Stomach (tissue), 9 donors: ENCODE data around the gene SLFN12L. TPM values are rescaled to one million over a fixed set of nuclear protein-coding genes. Genes with fewer than 3 reads are reported as not detected.

Source experiments
- DNase-seq, 2 donors: peaks; one replicate each; pipeline versions ENCODE4 v3.0.0 to v3.0.0-alpha.2; 2013 to 2019
- H3K27ac ChIP-seq, 5 donors: fragments of 200-600 bp in 4 of 5; sonication (generic) in 4 of 5; one replicate each; pipeline ENCODE4 v1.5.1; 2013 to 2019; ENCODE audit warnings: mild to moderate bottlenecking in 1 of 5, moderate library complexity in 1 of 5
- H3K27me3 ChIP-seq, 3 donors: fragments of 200-600 bp; sonication (generic); one replicate each; pipeline ENCODE4 v1.5.1; 2017 to 2019; ENCODE audit warnings: mixed run types in 1 of 3
- H3K36me3 ChIP-seq, 4 donors: fragments of 200-600 bp; sonication (generic); 1 replicate in 3 of 4; 2 replicates in 1 of 4; pipeline ENCODE4 v1.5.1; 2016 to 2019
- H3K4me1 ChIP-seq, 4 donors: fragments of 200-600 bp; sonication (generic); one replicate each; pipeline ENCODE4 v1.5.1; 2016 to 2019
- H3K4me3 ChIP-seq, 4 donors: fragments of 200-600 bp; sonication (generic) in 3 of 4; one replicate each; pipeline ENCODE4 v1.5.1; 2016 to 2019; ENCODE audit warnings: mild to moderate bottlenecking in 1 of 4
- H3K9me3 ChIP-seq, 4 donors: fragments of 200-600 bp; sonication (generic); one replicate each; pipeline ENCODE4 v1.5.1; 2016 to 2019
- CTCF ChIP-seq, 7 experiments: fragments of 450-650 bp in 4 of 7; fragments of 200-600 bp in 3 of 7; sonication (generic) in 3 of 7; IDR thresholded peaks; one replicate each; pipeline ENCODE4 v1.5.1; 2016 to 2019; ENCODE audit warnings: antibody characterized with exemption in 7 of 7, control low read depth in 2 of 7, mild to moderate bottlenecking in 1 of 7
- EP300 ChIP-seq: sonication (generic); formaldehyde crosslinking; IDR thresholded peaks from one replicate; pipeline ENCODE4 v1.6.1; 2017; ENCODE audit warnings: antibody characterized with exemption
- POLR2A ChIP-seq, 4 donors: fragments of 450-650 bp; IDR thresholded peaks; one replicate each; pipeline ENCODE4 v1.6.1; 2016; ENCODE audit warnings: antibody characterized with exemption in 4 of 4, control low read depth in 2 of 4, mild to moderate bottlenecking in 1 of 4, moderate library complexity in 1 of 4
- POLR2AphosphoS5 ChIP-seq, 3 donors: sonication (generic); formaldehyde crosslinking; IDR thresholded peaks; one replicate each; pipeline ENCODE4 v1.6.1; 2016; ENCODE audit warnings: antibody characterized with exemption in 3 of 3
- WGBS, 5 donors: extraction: QIAGEN DNeasy Blood & Tissue Kit in 3 of 5; methylation state at CpG; one replicate each; pipeline versions ENCODE4 v1.1.5 to v1.1.7; 2013 to 2018; 5-methylcytosine and 5-hydroxymethylcytosine counted together
- intact Hi-C: fragments of 100-400 bp; cut with DNase I; formaldehyde crosslinking; loops from one replicate; pipeline ENCODE4 v1.15.1; 2023; ENCODE audit warnings: low total_unique reads
- polyA plus RNA-seq, 3 donors: library from polyadenylated mRNA; stranded (reverse); fragments of 200-250 nt; gene quantifications; one replicate each; pipeline ENCODE4 v1.2.3, GENCODE V29; 2013
- small RNA-seq, 4 donors: library from RNA; depleted of rRNA; stranded (forward); fragments of <200 nt; gene quantifications; one replicate each; pipeline ENCODE3, GENCODE V24; 2016
- total RNA-seq, 5 donors: library from RNA; depleted of rRNA; stranded (reverse); fragments of >200 nt; gene quantifications; one replicate each; pipeline versions ENCODE4 v1.1.0 to v1.2.3, GENCODE V29; 2014 to 2016
- donor health status: healthy with polysubstance abuse.
- donor health status: Bipolar disorder and iron deficiency.
- donor health status: healthy.

SLFN12L gene
- total and polyA plus RNA-seq, 8 donors: 0.15 to 7.0 (median 1.7) TPM; not detected in 1

GRCh38 chr17:35429702-35430101 is 107.8 kb downstream of the SLFN12L start:
- Histone ChIP-seq H3K4me3 (no peak overlapping the region), H3K27ac (no peak overlapping the region), H3K4me1 (peaks cover 10 to 26% (median 21%) of the 10 kb centered on the region in 4 donors), H3K9me3 (no peaks in the 10 kb centered on the region), H3K27me3 (no peaks in the 10 kb centered on the region), H3K36me3 (no peaks in the 10 kb centered on the region)
- no peak for DNase-seq
- WGBS, 5 donors: 86 to 98% (median 94%) methylated on average over 2 of the region's 2 CpGs
- intact Hi-C loops: no loop called here
- TF ChIP-seq POLR2A (IDR thresholded peaks at IDR 0.05): no peak

- H3K27me3 ChIP-seq: no peaks in the 10 kb centered on the region
- no peaks in the 10 kb centered on the region for H3K9me3 ChIP-seq
- TF ChIP-seq POLR2A (IDR thresholded peaks at IDR 0.05): no peak
- TF ChIP-seq CTCF (IDR thresholded peaks at IDR 0.05): no peak
- TF ChIP-seq POLR2AphosphoS5 (IDR thresholded peaks at IDR 0.05): no peak
- TF ChIP-seq EP300: no peak
- DNase-seq: no peak
- 76 to 92% (median 83%) methylated on average over 2 of the region's 2 CpGs for WGBS, 5 donors
- H3K4me1 ChIP-seq: peaks cover 1 to 15% (median 12%) of the 10 kb centered on the region in 4 donors
- no peak overlapping the region for H3K27ac ChIP-seq
- H3K36me3 ChIP-seq: no peaks in the 10 kb centered on the region
- intact Hi-C loops: no loop called here
- no peak overlapping the region for H3K4me3 ChIP-seq
Measured at GRCh38 chr17:35428229-35428628, 109.2 kb downstream of the SLFN12L start.

- WGBS, 5 donors: 84 to 93% (median 88%) methylated on average over 4 of the region's 4 CpGs
- H3K4me1 ChIP-seq: no peaks in the 10 kb centered on the region
- no peaks in the 10 kb centered on the region for H3K9me3 ChIP-seq
- DNase-seq: no peak
- intact Hi-C loops: no loop called here
- no peak overlapping the region for H3K4me3 ChIP-seq
- peaks cover 0 to 34% (median 18%) of the 10 kb centered on the region in 4 donors for H3K36me3 ChIP-seq
- TF ChIP-seq CTCF (IDR thresholded peaks at IDR 0.05): no peak
- TF ChIP-seq POLR2AphosphoS5 (IDR thresholded peaks at IDR 0.05): no peak
- TF ChIP-seq POLR2A (IDR thresholded peaks at IDR 0.05): no peak
- no peak for TF ChIP-seq EP300
- no peaks in the 10 kb centered on the region for H3K27me3 ChIP-seq
- H3K27ac ChIP-seq: no peak overlapping the region
Measured at GRCh38 chr17:35423761-35424160, 113.7 kb downstream of the SLFN12L start.

Small RNAs within 50 kb of the gene (small RNA-seq; reads per million reads assigned to genes)
- 0 reads per million in 4 donors for gene AC015911.1
- gene SNORD7: 157 to 218 (median 183) reads per million in 4 donors

Other genes starting within 250 kb of the SLFN12L start
- gene SLFN11, start 164.1 kb downstream of the SLFN12L start, total RNA-seq: 10 to 100 TPM in 2 of 5 donors, 1 to 10 TPM in 2, under 1 TPM in 1; 0.89 to 38.5 (median 7.2) TPM
- gene SLFN11, start 164.1 kb downstream of the SLFN12L start, polyA plus RNA-seq: 1 to 10 TPM; 2.4 to 7.8 (median 4.9) TPM
- gene SLFN12, start 105.2 kb downstream of the SLFN12L start, total RNA-seq: 100 to 1,000 TPM in 1 of 5 donors, 10 to 100 TPM in 2, 1 to 10 TPM in 2; 1.3 to 182 (median 14.3) TPM
- gene SLFN12, start 105.2 kb downstream of the SLFN12L start, polyA plus RNA-seq: 1 to 10 TPM in 2 of 3 donors, under 1 TPM in 1; 0.85 to 3.1 (median 2.9) TPM
- gene SLFN13, start 88.9 kb downstream of the SLFN12L start, total RNA-seq: 10 to 100 TPM in 2 of 5 donors, 1 to 10 TPM in 2, under 1 TPM in 1; 0.87 to 25.0 (median 7.5) TPM
- gene SLFN13, start 88.9 kb downstream of the SLFN12L start, polyA plus RNA-seq: 1 to 10 TPM; 1.8 to 2.4 (median 2.1) TPM
- gene SLFN14, start 23.1 kb upstream of the SLFN12L start, total RNA-seq: not detected
- not detected for gene SLFN14, start 23.1 kb upstream of the SLFN12L start, polyA plus RNA-seq
- gene PEX12, start 40.9 kb upstream of the SLFN12L start, total RNA-seq: 1 to 10 TPM in 3 of 5 donors, under 1 TPM in 1, not detected in 1; 0.58 to 3.2 (median 2.5) TPM
- gene PEX12, start 40.9 kb upstream of the SLFN12L start, polyA plus RNA-seq: 1 to 10 TPM in 2 of 3 donors, under 1 TPM in 1; 0.76 to 3.1 (median 1.4) TPM
- 100 to 1,000 TPM in 1 of 5 donors, 10 to 100 TPM in 4; 45.5 to 171 (median 71.0) TPM for gene AP2B1, start 49.6 kb upstream of the SLFN12L start, total RNA-seq
- gene AP2B1, start 49.6 kb upstream of the SLFN12L start, polyA plus RNA-seq: 10 to 100 TPM; 21.6 to 34.1 (median 32.1) TPM
- gene RASL10B, start 194.0 kb upstream of the SLFN12L start, total RNA-seq: under 1 TPM in 3 of 5 donors, not detected in 2; 0.37 to 0.89 (median 0.43) TPM
- 1 to 10 TPM in 1 of 3 donors, under 1 TPM in 2; 0.31 to 1.4 (median 0.75) TPM for gene RASL10B, start 194.0 kb upstream of the SLFN12L start, polyA plus RNA-seq
- under 1 TPM in 1 of 5 donors, not detected in 4; under 0.01 TPM for gene GAS2L2, start 215.6 kb upstream of the SLFN12L start, total RNA-seq
- gene GAS2L2, start 215.6 kb upstream of the SLFN12L start, polyA plus RNA-seq: under 1 TPM in 1 of 3 donors, not detected in 2; 0.05 TPM
- gene C17orf50, start 223.2 kb upstream of the SLFN12L start, total RNA-seq: not detected
- gene C17orf50, start 223.2 kb upstream of the SLFN12L start, polyA plus RNA-seq: not detected